Prostate gland (tissue), 2 donors: ENCODE measurements around the gene ANKIB1. TPM values are rescaled to one million over a fixed set of nuclear protein-coding genes. Genes with fewer than 3 reads are reported as not detected.

ENCODE experiments used
- DNase-seq: peaks from one replicate; pipeline ENCODE4 v3.0.0-alpha.2; 2019; ENCODE audit warnings: low spot score
- H3K27ac ChIP-seq, 2 donors: fragments of 200-600 bp; sonication (generic); 2 replicates each; pipeline ENCODE4 v1.5.1; 2017 to 2019
- H3K27me3 ChIP-seq: fragments of 200-600 bp; sonication (generic); replicated peaks from 2 replicates; pipeline ENCODE4 v1.5.1; 2019; ENCODE audit not compliant: insufficient read depth
- H3K36me3 ChIP-seq, 2 donors: fragments of 200-600 bp; sonication (generic); 1 replicate in 1 of 2; 2 replicates in 1 of 2; pipeline versions ENCODE4 v1.5.1 to v1.8.1; 2017 to 2019
- H3K4me1 ChIP-seq: fragments of 200-600 bp; sonication (generic); replicated peaks from 2 replicates; pipeline ENCODE4 v1.5.1; 2019
- H3K4me3 ChIP-seq, 2 donors: fragments of 200-600 bp; sonication (generic); 2 replicates each; pipeline ENCODE4 v1.5.1; 2017 to 2019
- H3K9me3 ChIP-seq: fragments of 200-600 bp; sonication (generic); 2 replicates; pipeline ENCODE4 v1.5.1; 2017
- CTCF ChIP-seq, 4 experiments: fragments of 200-600 bp in 2 of 4; fragments of 450-650 bp in 2 of 4; sonication (generic) in 2 of 4; IDR thresholded peaks; 1 replicate in 3 of 4; 2 replicates in 1 of 4; pipeline ENCODE4 v1.5.1; 2016 to 2019; ENCODE audit warnings: antibody characterized with exemption in 4 of 4, mild to moderate bottlenecking in 2 of 4, moderate library complexity in 2 of 4
- POLR2A ChIP-seq: fragments of 450-650 bp; IDR thresholded peaks from one replicate; pipeline ENCODE4 v1.6.1; 2016; ENCODE audit warnings: antibody characterized with exemption, mild to moderate bottlenecking
- POLR2AphosphoS5 ChIP-seq: sonication (generic); formaldehyde crosslinking; IDR thresholded peaks from one replicate; pipeline ENCODE4 v1.6.1; 2017; ENCODE audit warnings: antibody characterized with exemption
- WGBS: methylation state at CpG from one replicate; pipeline ENCODE4 v1.1.5; 2018; 5-methylcytosine and 5-hydroxymethylcytosine counted together
- intact Hi-C: fragments of 100-400 bp; cut with DNase I; formaldehyde crosslinking; loops from one replicate; pipeline ENCODE4 v1.14.2; 2022
- total RNA-seq, 2 donors: library from RNA; depleted of rRNA; stranded (reverse); fragments of >200 nt; gene quantifications; one replicate each; pipeline ENCODE4 v1.1.0, GENCODE V29; 2016

The ANKIB1 gene
- total RNA-seq, 2 donors from 2014 or later, result 20.1 to 47.9 TPM

DNA sequence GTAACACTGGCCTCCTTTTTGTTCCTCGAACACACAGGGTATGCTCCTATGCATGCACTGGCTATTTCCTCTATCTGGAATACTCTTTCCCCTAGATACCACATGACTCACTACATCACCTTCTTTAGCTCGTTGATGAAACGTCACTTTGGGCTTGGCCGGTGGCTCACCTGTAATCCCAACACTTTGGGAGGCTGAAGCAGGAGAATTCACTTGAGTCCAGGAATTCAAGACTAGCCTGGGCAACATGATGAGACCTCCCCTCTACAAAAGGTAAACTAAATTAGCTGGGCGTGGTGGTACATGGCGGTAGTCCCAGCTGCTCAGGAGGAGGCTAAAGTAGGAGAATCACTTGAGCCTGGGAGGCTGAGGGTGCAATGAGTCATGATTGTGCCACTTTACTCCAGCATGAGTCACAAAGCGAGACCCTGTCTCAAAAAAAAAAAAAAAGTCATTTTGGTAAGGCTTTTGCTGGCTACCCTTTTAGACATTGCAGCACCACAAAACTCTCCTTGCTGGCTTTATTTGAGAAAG, 14.5 kb downstream of the ANKIB1 start:
- intact Hi-C loops, result no loop called here
- TF ChIP-seq POLR2AphosphoS5 (no peak), CTCF (IDR thresholded peaks at IDR 0.05) (no peak), POLR2A (no peak)

DNA sequence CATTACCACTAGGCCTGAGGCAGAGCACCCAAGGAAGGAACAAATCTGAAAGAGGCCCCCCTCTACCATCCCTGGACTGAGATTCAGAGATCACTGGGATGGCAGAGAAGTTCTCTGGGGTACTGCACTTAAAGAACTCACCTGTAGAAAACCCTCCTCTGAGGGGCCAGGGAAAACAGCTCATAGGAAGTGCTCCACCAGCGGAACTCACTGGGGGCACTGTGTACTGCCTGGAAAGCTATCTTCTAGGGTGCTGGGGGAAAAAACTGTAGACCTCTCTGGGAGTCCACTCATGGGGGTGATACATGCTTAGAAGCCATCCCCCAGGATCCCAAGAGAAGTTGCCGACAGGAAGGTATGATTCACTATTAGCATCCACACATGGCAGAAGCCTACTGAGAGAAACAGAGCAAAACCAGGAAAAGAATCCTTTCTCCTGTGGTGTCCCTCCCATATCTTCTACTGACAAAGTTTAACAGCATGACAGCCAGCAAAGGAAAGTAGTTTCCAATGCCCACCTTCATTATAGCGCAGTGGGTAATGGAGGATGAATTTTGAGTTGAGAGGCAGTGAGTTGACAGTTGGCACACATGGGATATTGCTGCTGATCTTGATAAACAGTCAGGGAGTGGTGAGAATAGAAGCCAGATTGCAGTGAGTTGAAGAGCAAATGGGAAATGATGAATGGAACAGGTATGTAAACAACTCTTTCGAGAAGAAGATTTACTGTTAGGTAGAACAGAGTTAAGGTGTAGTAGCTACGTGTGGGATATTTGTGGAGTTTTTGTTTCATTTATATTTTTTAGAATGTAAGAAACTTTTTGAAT, 20.9 kb downstream of the ANKIB1 start:
- no peak for TF ChIP-seq POLR2AphosphoS5
- no peak for TF ChIP-seq CTCF (IDR thresholded peaks at IDR 0.05)
- TF ChIP-seq POLR2A, result no peak
- WGBS, result 93% methylated on average over 5 of the region's 5 CpGs
- Histone ChIP-seq H3K9me3 (no peaks in the 10 kb centered on the region), H3K27me3 (no peaks in the 10 kb centered on the region), H3K4me3 (no peak overlapping the region), H3K4me1 (no peaks in the 10 kb centered on the region), H3K27ac (no peak overlapping the region), H3K36me3 (no peaks in the 10 kb centered on the region)
- DNase-seq, result no peak
- intact Hi-C loops, result no loop called here

More for the DNA sequence above, 14.5 kb downstream of the ANKIB1 start:
- no peaks in the 10 kb centered on the region for H3K4me1 ChIP-seq
- no peak overlapping the region for H3K4me3 ChIP-seq
- no peak for DNase-seq
- no peak overlapping the region for H3K27ac ChIP-seq
- no peaks in the 10 kb centered on the region for H3K27me3 ChIP-seq
- no peaks in the 10 kb centered on the region for H3K9me3 ChIP-seq
- WGBS, result 93% methylated on average over 7 of the region's 7 CpGs
- no peaks in the 10 kb centered on the region for H3K36me3 ChIP-seq

DNA sequence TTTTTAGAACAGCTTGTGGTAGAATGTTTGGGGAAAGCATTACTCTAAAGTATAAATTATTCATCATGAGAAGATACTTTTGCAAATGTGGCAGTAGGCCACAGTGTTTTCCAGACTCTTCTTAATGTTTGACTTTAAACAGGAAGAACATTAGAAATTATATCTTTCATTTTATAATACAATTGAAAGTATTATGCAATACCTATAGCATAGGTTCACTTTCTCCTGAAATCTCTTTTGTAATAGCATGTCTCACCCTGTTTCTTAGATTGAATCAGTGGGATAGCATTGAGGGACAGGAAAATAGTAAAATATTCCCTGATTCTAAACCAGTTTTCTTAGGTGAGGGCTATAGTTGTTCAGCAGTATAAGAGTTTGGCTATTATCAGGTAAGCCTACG, 23.1 kb downstream of the ANKIB1 start:
- WGBS, result 90% methylated on average over 1 of the region's 1 CpG
- no peak overlapping the region for H3K4me3 ChIP-seq
- H3K27ac ChIP-seq, result no peak overlapping the region
- no peak for DNase-seq
- intact Hi-C loops, result no loop called here
- TF ChIP-seq POLR2AphosphoS5 (no peak), CTCF (IDR thresholded peaks at IDR 0.05) (no peak), POLR2A (no peak)
- no peaks in the 10 kb centered on the region for H3K4me1 ChIP-seq
- no peaks in the 10 kb centered on the region for H3K9me3 ChIP-seq
- H3K27me3 ChIP-seq, result no peaks in the 10 kb centered on the region
- H3K36me3 ChIP-seq, result no peaks in the 10 kb centered on the region

GRCh38 chr7:92275327-92275726, 29.6 kb downstream of the ANKIB1 start:
- no peaks in the 10 kb centered on the region for H3K27me3 ChIP-seq
- peaks cover 7% of the 10 kb centered on the region for H3K4me1 ChIP-seq
- H3K9me3 ChIP-seq, result no peaks in the 10 kb centered on the region
- intact Hi-C loops, result no loop called here
- no peak overlapping the region for H3K27ac ChIP-seq
- no peaks in the 10 kb centered on the region for H3K36me3 ChIP-seq
- DNase-seq, result no peak
- H3K4me3 ChIP-seq, result no peak overlapping the region
- TF ChIP-seq POLR2A, result no peak
- TF ChIP-seq CTCF (IDR thresholded peaks at IDR 0.05), result no peak
- no peak for TF ChIP-seq POLR2AphosphoS5
- 94% methylated on average over 4 of the region's 4 CpGs for WGBS

GRCh38 chr7:92276460-92276864, 30.7 kb downstream of the ANKIB1 start:
- Histone ChIP-seq H3K27me3 (no peaks in the 10 kb centered on the region), H3K4me1 (peaks cover 7% of the 10 kb centered on the region), H3K9me3 (no peaks in the 10 kb centered on the region), H3K27ac (no peak overlapping the region), H3K4me3 (no peak overlapping the region), H3K36me3 (no peaks in the 10 kb centered on the region)
- no peak for TF ChIP-seq POLR2A
- no peak for TF ChIP-seq POLR2AphosphoS5
- TF ChIP-seq CTCF (IDR thresholded peaks at IDR 0.05), result no peak
- intact Hi-C loops, result no loop called here
- no peak for DNase-seq
- WGBS, result 82% methylated on average over 2 of the region's 2 CpGs
